HG03439 (cell line): ENCODE results near the gene XPO6.

ENCODE experiments used
- ATAC-seq: cut with Tn5 transposase; IDR thresholded peaks from one replicate; pipeline ENCODE4 v1.9.1; 2021; ENCODE audit warnings: mild to moderate bottlenecking, moderate library complexity; ENCODE audit not compliant: unreplicated experiment

The XPO6 gene

GRCh38 chr16:28208824-28209223, 2.9 kb downstream of the XPO6 start:
- ATAC-seq = no peak

GRCh38 chr16:28208131-28208530, 3.6 kb downstream of the XPO6 start:
- no peak for ATAC-seq

DNA sequence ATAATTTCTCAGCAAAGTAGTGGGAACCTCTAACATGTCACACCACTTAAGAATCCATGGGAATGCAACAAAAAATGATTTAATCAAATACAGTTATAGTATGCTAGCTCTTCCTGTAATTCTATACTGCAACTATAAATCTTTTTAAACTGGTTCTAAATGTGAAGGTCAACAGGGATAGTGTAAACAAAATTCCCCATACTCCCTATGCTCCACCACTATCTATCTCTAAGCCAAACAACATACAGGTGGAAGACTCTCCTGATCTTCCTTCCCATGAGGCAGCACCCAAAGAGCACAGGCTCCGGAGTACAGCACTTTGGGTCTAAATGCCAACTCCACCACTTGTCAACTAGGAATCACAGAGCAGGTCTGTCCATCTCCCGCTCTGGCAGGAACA, 4.4 kb downstream of the XPO6 start:
- ATAC-seq = no peak

GRCh38 chr16:28205974-28206373, 5.8 kb downstream of the XPO6 start:
- ATAC-seq = no peak

DNA sequence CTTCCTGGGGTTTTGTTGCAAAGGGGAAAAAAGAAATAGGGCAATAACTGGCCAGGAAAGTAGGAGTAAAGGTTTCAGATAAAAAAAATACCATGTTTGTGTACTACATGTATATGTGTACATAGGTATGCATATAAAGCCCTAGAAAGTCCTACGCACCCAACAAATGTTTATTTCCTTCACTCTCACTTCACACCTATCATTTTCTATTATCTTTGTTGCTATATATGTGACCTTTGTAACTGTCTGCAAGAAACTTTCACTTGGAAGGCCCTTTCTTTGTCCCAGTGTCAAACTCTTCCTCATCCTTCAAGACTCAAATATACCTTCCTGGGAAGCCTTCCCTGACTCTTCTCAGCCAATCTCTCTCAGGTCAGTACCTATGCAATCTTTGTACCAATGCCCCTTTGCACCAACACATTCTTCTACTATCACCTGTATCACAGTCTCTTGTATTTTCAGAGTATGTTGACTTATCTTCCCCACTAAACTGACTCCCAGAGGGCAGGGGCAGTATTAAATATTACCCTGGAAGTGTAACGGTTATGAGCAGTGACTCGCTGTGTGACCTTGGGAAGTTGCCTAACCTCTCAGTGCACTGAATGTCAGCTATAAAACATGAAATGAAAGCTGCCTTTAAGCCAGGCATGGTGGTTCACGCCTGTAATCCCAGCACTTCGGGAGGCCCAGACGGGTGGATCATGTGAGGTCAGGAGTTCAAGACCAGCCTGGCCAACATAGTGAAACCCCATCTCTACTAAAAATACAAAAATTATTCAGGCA, 6.5 kb downstream of the XPO6 start:
- no peak for ATAC-seq

DNA sequence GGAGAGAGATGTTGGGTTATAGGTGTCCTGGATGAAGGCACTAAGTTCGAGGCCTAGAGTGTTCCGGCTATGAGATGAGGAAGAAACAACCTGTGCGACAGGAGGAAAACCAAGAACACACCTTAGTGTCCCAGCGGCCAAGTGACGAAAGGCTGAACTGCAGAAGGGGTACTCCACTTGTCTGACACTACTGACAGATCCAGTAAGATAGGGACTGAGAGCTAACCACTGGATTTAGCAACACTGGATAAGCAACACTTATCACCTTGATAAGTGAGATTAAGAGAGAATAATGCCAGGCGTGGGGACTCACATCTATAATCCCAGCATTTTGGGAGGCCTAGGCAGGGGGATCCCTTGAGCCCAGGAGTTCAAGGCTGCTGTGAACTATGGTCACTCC, 7.1 kb downstream of the XPO6 start:
- ATAC-seq = no peak

DNA sequence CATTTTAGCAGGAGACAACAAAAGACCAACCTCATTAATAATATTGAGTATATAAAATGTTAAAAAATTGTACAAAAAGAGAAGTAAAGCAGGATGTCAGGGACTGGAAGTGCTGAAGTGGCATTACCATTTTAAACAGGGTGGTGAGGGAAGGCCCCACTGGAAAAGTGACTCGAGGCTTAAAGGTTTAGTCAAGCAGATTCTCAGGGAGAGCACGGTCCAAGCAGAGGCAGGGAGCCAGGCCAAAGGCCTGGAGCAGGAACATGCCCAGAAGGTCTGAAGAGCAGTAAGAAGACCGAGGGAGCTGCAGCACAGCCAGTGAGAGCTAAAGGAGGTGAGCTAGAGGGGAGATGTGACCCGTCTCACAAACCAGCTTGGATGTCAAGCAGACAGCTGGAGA, 7.6 kb downstream of the XPO6 start:
- no peak for ATAC-seq

- no peak for ATAC-seq
These were observed 9.5 kb downstream of the XPO6 start for GRCh38 chr16:28202147-28202746.

- no peak for ATAC-seq
These were observed 11.1 kb downstream of the XPO6 start for GRCh38 chr16:28200661-28201060.

DNA sequence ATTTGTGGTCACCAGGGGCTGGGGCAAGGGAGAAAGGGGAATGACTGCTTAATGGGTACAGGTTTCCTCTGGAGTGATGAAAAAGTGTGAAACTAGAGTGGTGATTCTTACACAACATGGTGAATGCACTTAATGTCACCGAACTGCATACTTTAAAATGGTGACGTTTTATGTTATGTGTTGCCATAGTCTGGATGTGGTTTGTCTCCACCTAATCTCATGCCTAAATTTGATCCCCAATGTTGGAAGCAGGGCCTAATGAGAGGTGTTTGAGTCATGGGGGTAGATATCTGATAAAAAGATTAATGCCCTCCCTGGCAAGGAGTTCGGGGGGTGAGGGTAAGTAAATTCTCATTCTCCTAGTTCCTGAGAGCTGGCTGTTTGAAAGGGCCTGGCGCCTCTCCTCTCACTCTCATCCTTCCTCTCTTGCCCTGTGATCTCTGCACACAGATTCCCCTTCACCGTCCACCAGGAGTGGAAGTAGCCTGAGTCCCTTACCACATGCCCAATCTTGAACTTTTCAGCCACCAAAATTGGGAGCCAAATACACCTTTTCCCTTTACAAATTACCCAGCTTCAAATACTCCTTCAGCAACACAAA, 15.3 kb downstream of the XPO6 start:
- ATAC-seq = no peak

GRCh38 chr16:28195859-28196258, 15.9 kb downstream of the XPO6 start:
- no peak for ATAC-seq

DNA sequence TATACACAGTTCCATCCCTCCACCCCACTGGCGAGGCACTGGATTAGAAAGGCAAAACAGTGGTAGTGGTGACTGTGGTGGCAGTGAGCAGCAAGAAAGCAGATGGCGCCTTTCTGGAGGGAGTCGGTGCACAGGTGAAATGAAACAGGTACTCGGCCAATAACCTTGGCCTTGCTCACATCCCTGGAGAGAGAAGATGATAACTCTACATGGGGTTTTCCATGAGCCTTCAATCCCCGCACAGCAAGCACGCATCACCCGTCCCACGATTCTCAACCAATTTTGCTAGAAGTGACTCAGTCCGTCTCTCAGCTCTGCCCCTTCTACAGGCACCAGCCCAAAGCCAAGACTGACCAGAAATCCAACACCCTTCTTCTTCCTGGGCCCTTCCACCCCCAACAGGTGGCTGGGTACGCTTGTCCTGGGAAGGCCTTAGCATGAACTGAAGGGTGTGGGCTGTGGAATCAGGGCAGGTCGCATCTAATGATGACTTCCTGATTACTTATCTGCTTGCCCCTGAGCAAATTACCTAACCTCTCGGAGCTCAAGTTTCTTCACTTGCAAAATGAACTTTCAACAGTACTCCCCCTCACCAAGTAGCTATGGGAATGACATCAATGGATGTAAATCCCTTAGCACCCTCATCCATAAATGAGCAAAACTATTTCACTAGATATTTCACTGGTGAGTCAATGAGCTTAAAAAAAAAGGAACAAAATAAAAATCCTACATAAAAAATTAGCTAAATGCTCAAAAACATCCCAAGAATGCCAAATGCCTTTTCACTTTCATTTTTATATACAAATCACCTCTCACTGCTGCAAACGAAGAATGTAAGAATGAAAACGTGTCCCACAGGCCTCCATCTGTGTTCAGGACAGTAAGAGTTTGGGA, 18.0 kb downstream of the XPO6 start:
- ATAC-seq = peak; percentile 27

GRCh38 chr16:28192806-28193529, 18.8 kb downstream of the XPO6 start:
- ATAC-seq = peak; percentile 44

DNA sequence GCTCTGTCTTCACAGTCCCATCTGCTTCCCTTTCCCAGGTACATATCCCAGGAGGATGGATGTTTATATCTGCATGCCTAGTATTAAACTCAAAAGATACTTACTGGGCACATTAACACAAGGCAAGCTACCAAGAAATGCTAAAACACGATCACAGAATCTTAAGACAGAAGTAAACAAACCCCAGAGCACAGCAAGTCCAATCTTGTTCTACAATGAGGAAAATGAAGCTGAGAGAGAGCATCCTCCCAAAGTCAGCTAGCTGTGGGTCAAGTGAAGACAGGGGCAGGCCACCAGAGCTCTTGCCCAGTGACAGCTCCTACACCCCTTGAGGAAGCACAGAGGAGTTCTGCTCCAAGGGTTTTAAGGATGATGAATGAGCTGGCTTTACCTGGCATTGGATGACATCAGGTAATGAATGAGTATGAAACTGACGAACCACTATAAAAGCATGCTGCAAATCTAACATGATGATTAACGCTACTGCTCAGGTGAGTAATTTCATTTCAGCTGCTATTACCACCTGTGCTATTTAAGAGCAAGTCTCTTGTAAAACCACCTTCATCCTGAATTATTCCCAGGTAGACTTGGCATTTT, 20.3 kb downstream of the XPO6 start:
- ATAC-seq = no peak

- ATAC-seq = no peak
These were observed 22.5 kb downstream of the XPO6 start for GRCh38 chr16:28189245-28189644.

- peak; percentile 60 for ATAC-seq
These were observed 23.5 kb downstream of the XPO6 start for GRCh38 chr16:28188085-28188916.

- ATAC-seq = no peak
These were observed 24.2 kb downstream of the XPO6 start for GRCh38 chr16:28187595-28188004.

DNA sequence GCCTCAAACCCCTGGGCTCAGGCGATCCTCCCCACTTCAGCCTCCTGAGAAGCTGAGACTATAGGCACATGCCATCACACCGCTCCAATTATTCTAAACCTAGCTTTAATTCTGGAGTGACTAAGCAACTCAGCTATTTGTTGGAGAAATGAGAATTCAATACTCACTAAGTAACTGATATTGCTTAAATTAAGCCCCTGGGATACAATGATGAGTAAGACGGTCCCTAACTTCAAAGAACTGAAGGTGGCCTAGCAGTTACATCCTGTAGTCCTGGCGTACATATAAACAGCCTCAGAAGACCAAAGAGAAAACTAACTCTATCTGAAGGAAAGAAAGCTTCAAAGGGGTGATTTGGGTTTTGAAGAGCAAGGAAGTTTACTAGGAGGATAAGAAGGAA, 25.0 kb downstream of the XPO6 start:
- ATAC-seq = no peak

GRCh38 chr16:28185696-28186095, 26.1 kb downstream of the XPO6 start:
- ATAC-seq = no peak
